NCI-H748 (cell line): Measurements from ENCODE around the gene OR2A2.

Source experiments
- DNase-seq: peaks from one replicate; lab custom pipeline; 2025; ENCODE audit not compliant: unreplicated experiment; lab: John Stamatoyannopoulos, UW

Gene OR2A2

GRCh38 chr7:144134116-144134515, 24.7 kb downstream of the OR2A2 start:
- no peak for DNase-seq

DNA sequence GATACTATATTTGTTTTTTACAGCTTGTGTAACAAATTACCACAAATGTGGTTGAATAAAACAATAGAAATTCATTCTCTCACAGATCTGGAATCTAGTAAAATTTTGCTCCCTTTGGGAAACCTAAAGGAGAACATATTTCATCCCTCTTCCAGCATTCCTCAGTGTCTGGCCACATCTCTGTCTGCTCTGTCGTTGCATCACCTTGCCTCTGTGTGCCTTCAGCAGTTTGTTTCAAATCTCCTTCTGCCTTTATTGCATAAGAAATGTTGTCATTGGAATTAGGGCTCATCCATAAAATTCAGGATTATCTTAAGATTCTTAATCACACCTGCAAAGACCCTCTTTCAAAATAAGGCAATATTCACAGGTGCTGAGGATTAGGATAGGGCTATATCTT, 28.1 kb downstream of the OR2A2 start:
- no peak for DNase-seq

DNA sequence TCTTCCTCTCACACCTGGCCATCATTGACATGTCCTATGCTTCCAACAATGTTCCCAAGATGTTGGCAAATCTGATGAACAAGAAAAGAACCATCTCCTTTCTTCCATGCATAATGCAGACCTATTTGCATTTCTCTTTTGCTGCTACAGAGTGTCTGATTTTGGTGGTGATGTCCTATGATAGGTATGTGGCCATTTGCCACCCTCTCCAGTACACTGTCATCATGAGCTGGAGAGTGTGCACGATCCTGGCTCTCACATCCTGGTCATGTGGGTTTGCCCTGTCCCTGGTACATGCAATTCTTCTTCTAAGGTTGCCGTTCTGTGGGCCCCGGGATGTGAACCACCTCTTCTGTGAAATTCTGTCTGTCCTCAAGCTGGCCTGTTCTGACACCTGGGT, 32.8 kb downstream of the OR2A2 start:
- no peak for DNase-seq

DNA sequence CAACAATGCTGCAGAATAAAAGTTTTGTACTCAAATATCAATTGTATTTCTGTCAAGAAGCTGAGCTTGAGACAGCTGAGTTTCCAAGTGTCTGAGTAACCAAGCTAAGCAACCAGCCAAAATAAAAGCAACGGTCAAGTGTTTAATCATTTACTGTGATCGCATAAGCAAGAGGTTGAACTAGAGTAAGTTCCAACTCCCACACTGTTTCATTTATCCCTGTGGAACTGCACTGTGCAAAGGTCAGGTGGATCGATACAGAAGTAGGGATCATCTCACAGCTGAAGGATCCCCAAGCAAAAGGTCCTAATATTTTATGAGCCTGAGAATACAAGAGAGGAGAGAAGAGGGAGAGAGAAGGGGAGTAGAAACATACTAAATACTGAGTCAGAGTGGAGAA, 35.0 kb downstream of the OR2A2 start:
- no peak for DNase-seq

DNA sequence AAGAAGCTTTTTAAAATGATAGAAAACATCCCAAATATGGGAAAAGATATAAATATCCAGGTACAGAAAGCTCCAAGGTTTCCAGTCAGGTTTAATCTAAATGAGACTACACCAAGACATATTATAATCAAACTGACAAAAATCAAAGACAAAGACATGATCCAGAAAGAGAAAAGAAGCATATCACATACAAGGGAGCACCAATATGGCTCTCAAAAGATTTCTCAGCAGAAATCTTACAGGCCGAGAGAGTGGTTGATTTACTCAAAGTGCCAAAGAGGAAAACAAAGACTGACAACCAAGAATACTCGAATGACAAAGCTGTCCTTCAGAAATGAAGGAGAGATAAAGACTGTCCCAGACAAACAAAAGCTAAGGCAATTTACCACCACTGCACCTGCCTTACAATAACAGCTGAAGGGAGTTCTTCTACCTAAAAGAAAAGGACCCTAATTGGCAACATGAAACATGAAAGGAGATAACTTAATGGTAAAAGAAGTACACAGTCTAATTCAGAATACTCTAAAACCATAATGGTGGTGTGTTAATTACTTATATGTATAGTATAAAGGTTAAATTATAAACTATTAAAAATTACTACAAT, 38.9 kb downstream of the OR2A2 start:
- no peak for DNase-seq

- no peak for DNase-seq
These were observed 49.5 kb downstream of the OR2A2 start for GRCh38 chr7:144158861-144159260.
